Neural cell (in vitro differentiated cells): Measurements from ENCODE around the gene CCDC85C. TPM values are rescaled to one million over a fixed set of nuclear protein-coding genes. Genes with fewer than 3 reads are reported as not detected.
A peak's percentile ranks its signal among the peaks of the same experiment; 100 is the strongest.

ENCODE experiments used
- H2AFZ ChIP-seq: fragments of 200-600, 300-800 bp; sonication (generic), shearing (Covaris generic); 2 replicates; pipeline ENCODE4 v1.6.0; 2014; ENCODE audit warnings: low read depth, mild to moderate bottlenecking, antibody characterized with exemption, low read length, moderate library complexity
- H3F3A ChIP-seq: fragments of 200-600 bp; shearing (Covaris generic); 2 replicates; pipeline ENCODE4 v1.6.1; 2016; ENCODE audit warnings: mild to moderate bottlenecking, moderate library complexity, mixed read lengths, antibody characterized with exemption, low read length; ENCODE audit not compliant: insufficient read depth, poor library complexity, severe bottlenecking
- H3K27ac ChIP-seq: fragments of 200-600, 300-800 bp; sonication (generic), shearing (Covaris generic); 2 replicates; pipeline ENCODE4 v1.5.1; 2014; ENCODE audit warnings: mild to moderate bottlenecking, low read length, moderate library complexity
- H3K27me3 ChIP-seq: fragments of 300-800, 200-600 bp; sonication (generic), shearing (Covaris generic); 2 replicates; pipeline ENCODE4 v1.6.0; 2014; ENCODE audit warnings: mild to moderate bottlenecking, low read depth, low read length, moderate library complexity; ENCODE audit not compliant: insufficient read depth
- H3K36me3 ChIP-seq: fragments of 300-800, 200-600 bp; sonication (generic), shearing (Covaris generic); 2 replicates; pipeline ENCODE4 v1.5.1; 2014; ENCODE audit warnings: mild to moderate bottlenecking, antibody characterized with exemption, low read length, moderate library complexity; ENCODE audit not compliant: insufficient read depth
- H3K4me2 ChIP-seq: fragments of 300-800, 200-600 bp; sonication (generic), shearing (Covaris generic); 2 replicates; pipeline ENCODE4 v1.6.0; 2014; ENCODE audit warnings: mild to moderate bottlenecking, low read length
- H3K4me3 ChIP-seq: fragments of 300-800, 200-600 bp; sonication (generic), shearing (Covaris generic); 2 replicates; pipeline ENCODE4 v1.5.1; 2014; ENCODE audit warnings: mild to moderate bottlenecking, low read length, moderate library complexity
- H3K79me2 ChIP-seq: fragments of 200-600 bp; shearing (Covaris generic); replicated peaks from 2 replicates; pipeline ENCODE4 v1.6.0; 2014; ENCODE audit warnings: mild to moderate bottlenecking, low read length, moderate library complexity; ENCODE audit not compliant: insufficient read depth
- H3K9ac ChIP-seq: fragments of 300-800, 200-600 bp; sonication (generic), shearing (Covaris generic); 2 replicates; pipeline ENCODE4 v1.6.1; 2016; ENCODE audit warnings: mild to moderate bottlenecking, low read length, mixed read lengths
- H3K9me2 ChIP-seq: fragments of 200-600 bp; shearing (Covaris generic); 2 replicates; pipeline ENCODE4 v1.6.1; 2016; ENCODE audit warnings: mild to moderate bottlenecking, low read length, mixed read lengths; ENCODE audit not compliant: insufficient read depth
- H3K9me3 ChIP-seq: fragments of 200-600, 300-800 bp; sonication (generic), shearing (Covaris generic); 2 replicates; pipeline ENCODE4 v1.6.1; 2016; ENCODE audit warnings: mild to moderate bottlenecking, mixed run types, low read length, moderate library complexity, mixed read lengths
- H4K20me1 ChIP-seq: fragments of 200-600 bp; shearing (Covaris generic); 2 replicates; pipeline ENCODE4 v1.6.1; 2016; ENCODE audit warnings: mild to moderate bottlenecking, mixed run types; ENCODE audit not compliant: insufficient read depth
- EP300 ChIP-seq: fragments of 450-650 bp; conservative IDR thresholded peaks from 2 replicates; pipeline ENCODE4 v1.6.1; 2014; ENCODE audit warnings: antibody characterized with exemption, mild to moderate bottlenecking, moderate library complexity; ENCODE audit not compliant: poor library complexity, severe bottlenecking
- EZH2 ChIP-seq: fragments of 200-600, 300-800 bp; shearing (Covaris generic), sonication (generic); IDR thresholded peaks from 2 replicates; pipeline ENCODE4 v1.6.1; 2014; ENCODE audit warnings: antibody characterized with exemption, low read length, borderline replicate concordance, mild to moderate bottlenecking; ENCODE audit not compliant: insufficient read depth, poor library complexity, severe bottlenecking
- MXI1 ChIP-seq: fragments of 450-650 bp; conservative IDR thresholded peaks from 2 replicates; pipeline ENCODE4 v1.6.1; 2014; ENCODE audit warnings: antibody characterized with exemption, mild to moderate bottlenecking; ENCODE audit not compliant: poor library complexity, severe bottlenecking
- POLR2AphosphoS5 ChIP-seq: IDR thresholded peaks from 2 replicates; pipeline ENCODE4 v1.6.1; 2012
- RAD21 ChIP-seq: fragments of 450-650 bp; conservative IDR thresholded peaks from 2 replicates; pipeline ENCODE4 v1.6.1; 2014; ENCODE audit warnings: antibody characterized with exemption, mild to moderate bottlenecking, moderate library complexity
- SMC3 ChIP-seq: fragments of 450-650 bp; conservative IDR thresholded peaks from 2 replicates; pipeline ENCODE4 v1.6.1; 2014; ENCODE audit warnings: antibody characterized with exemption, mild to moderate bottlenecking, moderate library complexity; ENCODE audit not compliant: poor library complexity
- TAF1 ChIP-seq: IDR thresholded peaks from 2 replicates; pipeline ENCODE4 v1.6.1; 2012; ENCODE audit warnings: low read depth
- polyA plus RNA-seq: library from polyadenylated mRNA; depleted of rRNA; stranded (reverse); fragments of >200 nt; gene quantifications from 2 replicates; pipeline ENCODE4 v1.2.3, GENCODE V29; 2014
- TF ChIP-seq, protein P1 (sequence below): fragments of 450-650 bp; IDR thresholded peaks from 2 replicates; pipeline ENCODE4 v1.5.1; 2014; ENCODE audit warnings: antibody characterized with exemption, mild to moderate bottlenecking, moderate library complexity; ENCODE audit not compliant: poor library complexity, severe bottlenecking
- TF ChIP-seq, protein P2 (sequence below): IDR thresholded peaks from 2 replicates; pipeline ENCODE4 v1.6.1; 2012; ENCODE audit warnings: borderline replicate concordance

Gene CCDC85C
- polyA plus RNA-seq, 1 donor from 2014 or later, result 24.8 TPM

DNA sequence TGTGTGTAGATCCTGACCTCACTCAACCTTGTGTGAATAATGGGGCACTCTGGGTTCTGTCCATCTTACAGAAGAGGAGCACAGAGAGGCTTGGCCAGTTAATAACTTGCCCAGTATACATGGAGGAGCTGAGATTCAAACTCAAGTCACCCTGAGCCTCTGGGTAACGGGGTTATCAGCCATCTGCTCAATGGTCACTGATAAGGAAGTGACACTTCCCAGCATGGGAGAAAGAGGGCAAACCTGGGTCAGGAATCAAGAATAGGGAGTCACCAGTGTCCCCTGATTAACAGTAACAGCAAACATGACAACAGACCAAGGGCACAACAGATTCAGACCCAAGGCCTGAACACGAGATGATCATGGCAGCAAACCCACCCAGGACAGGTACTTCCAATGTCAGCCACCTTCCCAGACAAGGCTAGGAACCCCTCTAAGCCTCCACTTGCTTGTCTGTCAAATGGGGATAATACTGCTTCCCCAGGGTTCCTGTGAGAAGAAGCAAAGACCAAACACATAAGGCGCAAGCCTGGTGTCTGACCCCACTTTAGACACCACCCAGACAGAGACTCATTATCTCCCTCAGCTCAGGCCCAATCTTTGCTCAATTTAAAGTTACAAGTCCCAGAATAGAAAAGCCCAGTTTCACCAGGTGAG lies 3.6 kb downstream of the CCDC85C start:
- peaks cover under 1% of the 10 kb centered on the region for H3F3A ChIP-seq
- no peak overlapping the region for H3K9ac ChIP-seq
- no peaks in the 10 kb centered on the region for H3K9me2 ChIP-seq
- H4K20me1 ChIP-seq, result peaks cover 22% of the 10 kb centered on the region
- H3K4me2 ChIP-seq, result no peak overlapping the region
- TF ChIP-seq TAF1 (no peak), EP300 (no peak), EZH2 (no peak), POLR2AphosphoS5 (no peak), SMC3 (no peak), MXI1 (no peak)
- TF ChIP-seq, protein P1, sequence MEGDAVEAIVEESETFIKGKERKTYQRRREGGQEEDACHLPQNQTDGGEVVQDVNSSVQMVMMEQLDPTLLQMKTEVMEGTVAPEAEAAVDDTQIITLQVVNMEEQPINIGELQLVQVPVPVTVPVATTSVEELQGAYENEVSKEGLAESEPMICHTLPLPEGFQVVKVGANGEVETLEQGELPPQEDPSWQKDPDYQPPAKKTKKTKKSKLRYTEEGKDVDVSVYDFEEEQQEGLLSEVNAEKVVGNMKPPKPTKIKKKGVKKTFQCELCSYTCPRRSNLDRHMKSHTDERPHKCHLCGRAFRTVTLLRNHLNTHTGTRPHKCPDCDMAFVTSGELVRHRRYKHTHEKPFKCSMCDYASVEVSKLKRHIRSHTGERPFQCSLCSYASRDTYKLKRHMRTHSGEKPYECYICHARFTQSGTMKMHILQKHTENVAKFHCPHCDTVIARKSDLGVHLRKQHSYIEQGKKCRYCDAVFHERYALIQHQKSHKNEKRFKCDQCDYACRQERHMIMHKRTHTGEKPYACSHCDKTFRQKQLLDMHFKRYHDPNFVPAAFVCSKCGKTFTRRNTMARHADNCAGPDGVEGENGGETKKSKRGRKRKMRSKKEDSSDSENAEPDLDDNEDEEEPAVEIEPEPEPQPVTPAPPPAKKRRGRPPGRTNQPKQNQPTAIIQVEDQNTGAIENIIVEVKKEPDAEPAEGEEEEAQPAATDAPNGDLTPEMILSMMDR, result no peak
- TF ChIP-seq, protein P2, sequence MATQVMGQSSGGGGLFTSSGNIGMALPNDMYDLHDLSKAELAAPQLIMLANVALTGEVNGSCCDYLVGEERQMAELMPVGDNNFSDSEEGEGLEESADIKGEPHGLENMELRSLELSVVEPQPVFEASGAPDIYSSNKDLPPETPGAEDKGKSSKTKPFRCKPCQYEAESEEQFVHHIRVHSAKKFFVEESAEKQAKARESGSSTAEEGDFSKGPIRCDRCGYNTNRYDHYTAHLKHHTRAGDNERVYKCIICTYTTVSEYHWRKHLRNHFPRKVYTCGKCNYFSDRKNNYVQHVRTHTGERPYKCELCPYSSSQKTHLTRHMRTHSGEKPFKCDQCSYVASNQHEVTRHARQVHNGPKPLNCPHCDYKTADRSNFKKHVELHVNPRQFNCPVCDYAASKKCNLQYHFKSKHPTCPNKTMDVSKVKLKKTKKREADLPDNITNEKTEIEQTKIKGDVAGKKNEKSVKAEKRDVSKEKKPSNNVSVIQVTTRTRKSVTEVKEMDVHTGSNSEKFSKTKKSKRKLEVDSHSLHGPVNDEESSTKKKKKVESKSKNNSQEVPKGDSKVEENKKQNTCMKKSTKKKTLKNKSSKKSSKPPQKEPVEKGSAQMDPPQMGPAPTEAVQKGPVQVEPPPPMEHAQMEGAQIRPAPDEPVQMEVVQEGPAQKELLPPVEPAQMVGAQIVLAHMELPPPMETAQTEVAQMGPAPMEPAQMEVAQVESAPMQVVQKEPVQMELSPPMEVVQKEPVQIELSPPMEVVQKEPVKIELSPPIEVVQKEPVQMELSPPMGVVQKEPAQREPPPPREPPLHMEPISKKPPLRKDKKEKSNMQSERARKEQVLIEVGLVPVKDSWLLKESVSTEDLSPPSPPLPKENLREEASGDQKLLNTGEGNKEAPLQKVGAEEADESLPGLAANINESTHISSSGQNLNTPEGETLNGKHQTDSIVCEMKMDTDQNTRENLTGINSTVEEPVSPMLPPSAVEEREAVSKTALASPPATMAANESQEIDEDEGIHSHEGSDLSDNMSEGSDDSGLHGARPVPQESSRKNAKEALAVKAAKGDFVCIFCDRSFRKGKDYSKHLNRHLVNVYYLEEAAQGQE, result no peak
- H3K9me3 ChIP-seq, result no peaks in the 10 kb centered on the region
- H3K79me2 ChIP-seq, result peaks cover 62% of the 10 kb centered on the region
- no peaks in the 10 kb centered on the region for H3K36me3 ChIP-seq
- no peak overlapping the region for H2AFZ ChIP-seq
- no peak overlapping the region for H3K27ac ChIP-seq
- H3K4me3 ChIP-seq, result peak overlapping the region; percentile 87
- H3K27me3 ChIP-seq, result no peaks in the 10 kb centered on the region

GRCh38 chr14:99599393-99599792 lies 4.6 kb downstream of the CCDC85C start:
- Histone ChIP-seq H3K4me3 (no peak overlapping the region), H3K9me3 (no peaks in the 10 kb centered on the region), H3K9me2 (no peaks in the 10 kb centered on the region), H4K20me1 (peaks cover 22% of the 10 kb centered on the region), H3K36me3 (no peaks in the 10 kb centered on the region), H3F3A (no peaks in the 10 kb centered on the region), H3K79me2 (peaks cover 62% of the 10 kb centered on the region), H3K9ac (no peak overlapping the region), H3K27ac (no peak overlapping the region), H2AFZ (no peak overlapping the region), H3K4me2 (no peak overlapping the region), H3K27me3 (no peaks in the 10 kb centered on the region)
- TF ChIP-seq, protein P1, result no peak
- TF ChIP-seq POLR2AphosphoS5, result no peak
- no peak for TF ChIP-seq MXI1
- TF ChIP-seq EZH2, result no peak
- TF ChIP-seq EP300, result no peak
- TF ChIP-seq, protein P2, result no peak
- no peak for TF ChIP-seq RAD21
- no peak for TF ChIP-seq SMC3
- no peak for TF ChIP-seq TAF1
